ENCODE data around the gene DHX15.

DHX15 gene

DNA sequence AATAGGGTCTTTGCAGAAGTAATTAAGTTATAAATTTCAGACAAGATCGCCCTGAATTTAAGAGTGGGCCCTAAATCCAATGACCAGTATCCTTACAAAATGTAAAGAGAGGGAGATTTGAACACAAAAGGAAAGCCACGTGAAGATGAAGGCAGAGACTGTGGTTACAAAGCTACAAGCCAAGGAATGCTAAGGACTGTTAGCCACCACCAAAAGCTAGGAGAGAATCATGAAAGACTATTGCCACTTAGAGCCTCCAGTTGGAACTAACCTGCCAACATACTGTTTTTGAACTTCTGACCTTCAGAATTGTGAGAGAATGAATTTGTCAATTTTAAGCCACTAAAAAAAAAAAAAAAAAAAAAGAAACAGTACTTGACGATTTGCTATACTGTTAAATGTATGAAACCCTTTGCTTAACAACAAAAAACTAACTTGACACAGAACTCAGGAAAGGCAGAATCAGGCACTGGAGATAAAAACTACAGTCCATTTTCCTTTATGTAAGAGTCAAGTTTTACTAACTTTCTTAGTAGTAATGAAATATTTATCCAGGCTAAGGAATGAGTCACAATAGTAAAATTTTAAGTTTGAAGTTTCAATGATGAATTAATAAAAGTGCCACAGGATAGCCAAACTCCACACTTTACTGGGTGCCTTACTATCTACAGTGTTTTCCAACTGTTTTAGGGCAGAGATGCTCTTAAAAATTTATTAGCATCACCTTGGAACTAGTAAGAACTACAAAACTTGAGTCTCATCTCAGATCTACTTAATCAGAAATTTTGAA is 25.1 kb downstream of the DHX15 start:
- TF ChIP-seq EGR1 (IDR thresholded peaks at IDR 0.05) = no peak
- TF ChIP-seq, protein P1, sequence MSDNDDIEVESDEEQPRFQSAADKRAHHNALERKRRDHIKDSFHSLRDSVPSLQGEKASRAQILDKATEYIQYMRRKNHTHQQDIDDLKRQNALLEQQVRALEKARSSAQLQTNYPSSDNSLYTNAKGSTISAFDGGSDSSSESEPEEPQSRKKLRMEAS (IDR thresholded peaks at IDR 0.05) = no peak
- TF ChIP-seq NFIC (IDR thresholded peaks at IDR 0.05) = no peak
- no peak for TF ChIP-seq TCF12 (IDR thresholded peaks at IDR 0.05; ENCODE audit: low read depth)
- TF ChIP-seq ZBTB7A (IDR thresholded peaks at IDR 0.05; ENCODE audit: low read depth) = no peak
- no peak for TF ChIP-seq CEBPB (IDR thresholded peaks at IDR 0.05)
- TF ChIP-seq CREB1 (IDR thresholded peaks at IDR 0.05; ENCODE audit: low read depth) = no peak
- no peak for TF ChIP-seq RAD21 (IDR thresholded peaks at IDR 0.05; ENCODE audit: low read depth)
- no peak for TF ChIP-seq EP300 (IDR thresholded peaks at IDR 0.05; ENCODE audit: borderline replicate concordance)
- no peak for TF ChIP-seq TAF1 (IDR thresholded peaks at IDR 0.05; ENCODE audit: low read depth)
- TF ChIP-seq REST (IDR thresholded peaks at IDR 0.05; ENCODE audit: low read depth) = no peak
- no peak for TF ChIP-seq FOXM1 (IDR thresholded peaks at IDR 0.05; ENCODE audit: borderline replicate concordance, low read depth)

GRCh38 chr4:24557026-24558025 is 27.0 kb downstream of the DHX15 start:
- TF ChIP-seq, protein P1 (IDR thresholded peaks at IDR 0.05) = no peak
- no peak for TF ChIP-seq FOXM1 (IDR thresholded peaks at IDR 0.05; ENCODE audit: borderline replicate concordance, low read depth)

- TF ChIP-seq CEBPB (IDR thresholded peaks at IDR 0.05) = no peak
- no peak for TF ChIP-seq TAF1 (IDR thresholded peaks at IDR 0.05; ENCODE audit: low read depth)
- TF ChIP-seq, protein P2, sequence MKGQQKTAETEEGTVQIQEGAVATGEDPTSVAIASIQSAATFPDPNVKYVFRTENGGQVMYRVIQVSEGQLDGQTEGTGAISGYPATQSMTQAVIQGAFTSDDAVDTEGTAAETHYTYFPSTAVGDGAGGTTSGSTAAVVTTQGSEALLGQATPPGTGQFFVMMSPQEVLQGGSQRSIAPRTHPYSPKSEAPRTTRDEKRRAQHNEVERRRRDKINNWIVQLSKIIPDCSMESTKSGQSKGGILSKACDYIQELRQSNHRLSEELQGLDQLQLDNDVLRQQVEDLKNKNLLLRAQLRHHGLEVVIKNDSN (IDR thresholded peaks at IDR 0.05) = no peak
- TF ChIP-seq, protein P1 (IDR thresholded peaks at IDR 0.05) = no peak
- no peak for TF ChIP-seq EGR1 (IDR thresholded peaks at IDR 0.05)
- TF ChIP-seq EP300 (IDR thresholded peaks at IDR 0.05; ENCODE audit: borderline replicate concordance) = no peak
- TF ChIP-seq NFIC (IDR thresholded peaks at IDR 0.05) = no peak
- TF ChIP-seq REST (IDR thresholded peaks at IDR 0.05; ENCODE audit: low read depth) = no peak
- no peak for TF ChIP-seq ZBTB7A (IDR thresholded peaks at IDR 0.05; ENCODE audit: low read depth)
- TF ChIP-seq FOXM1 (IDR thresholded peaks at IDR 0.05; ENCODE audit: borderline replicate concordance, low read depth) = no peak
- no peak for TF ChIP-seq RAD21 (IDR thresholded peaks at IDR 0.05; ENCODE audit: low read depth)
- TF ChIP-seq YY1 (IDR thresholded peaks at IDR 0.05; ENCODE audit: low read depth) = no peak
These were observed 32.7 kb downstream of the DHX15 start for GRCh38 chr4:24551492-24552289.

GRCh38 chr4:24550441-24551175 is 33.7 kb downstream of the DHX15 start:
- TF ChIP-seq REST (IDR thresholded peaks at IDR 0.05; ENCODE audit: low read depth) (no peak), CEBPB (IDR thresholded peaks at IDR 0.05) (no peak)
